ENCODE data around the gene MBD4.
A peak's percentile ranks its signal among the peaks of the same experiment; 100 is the strongest.

The MBD4 gene

DNA sequence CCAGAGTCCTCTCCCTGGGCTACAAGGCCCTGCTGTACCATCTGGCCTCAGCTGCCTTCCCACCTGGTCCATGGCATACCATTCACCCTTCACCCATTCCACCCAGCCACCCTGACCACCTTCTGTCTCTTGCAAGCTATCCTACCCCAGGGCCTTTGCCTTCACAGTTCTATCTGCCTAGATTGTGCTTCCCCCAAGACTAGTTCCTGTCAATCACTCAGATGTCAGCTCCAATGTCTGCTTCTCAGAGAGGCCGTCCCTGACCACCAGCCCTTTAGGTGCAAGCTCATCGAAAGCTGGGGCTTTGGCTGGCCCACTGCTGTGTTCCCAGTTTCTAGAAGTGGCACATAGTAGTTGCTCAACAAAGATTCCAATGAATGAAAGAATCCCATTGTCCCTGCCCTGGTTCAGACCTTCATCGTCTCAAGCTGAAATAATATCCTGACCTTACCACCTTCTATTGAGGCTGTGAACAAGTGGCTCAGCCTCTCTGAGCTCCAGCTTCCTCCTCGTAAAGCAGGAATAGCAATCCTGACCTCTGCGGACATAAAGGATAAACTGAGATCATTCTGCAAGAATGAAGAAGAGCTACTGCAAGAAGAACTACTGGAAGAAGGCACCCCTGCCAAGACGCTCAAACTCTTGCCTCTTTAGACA, 27.1 kb downstream of the MBD4 start:
- H3K79me2 ChIP-seq (ENCODE audit: insufficient read depth, low read length) = no peaks in the 10 kb centered on the region
- H3K36me3 ChIP-seq (ENCODE audit: insufficient read depth, low read length) = no peaks in the 10 kb centered on the region
- H3K27ac ChIP-seq (ENCODE audit: low read depth, low read length, poor library complexity, severe bottlenecking) = no peak overlapping the region
- H3K9ac ChIP-seq (ENCODE audit: low read length) = no peak overlapping the region
- H3K4me2 ChIP-seq (ENCODE audit: low read length) = no peak overlapping the region
- no peaks in the 10 kb centered on the region for H3K27me3 ChIP-seq (ENCODE audit: insufficient read depth, low read length)
- peaks cover 36% of the 10 kb centered on the region for H3K4me1 ChIP-seq (ENCODE audit: insufficient read depth, low read length, severe bottlenecking)
- H3K4me3 ChIP-seq (ENCODE audit: low read depth, low read length, poor library complexity, severe bottlenecking) = no peak overlapping the region
- TF ChIP-seq, protein P1, sequence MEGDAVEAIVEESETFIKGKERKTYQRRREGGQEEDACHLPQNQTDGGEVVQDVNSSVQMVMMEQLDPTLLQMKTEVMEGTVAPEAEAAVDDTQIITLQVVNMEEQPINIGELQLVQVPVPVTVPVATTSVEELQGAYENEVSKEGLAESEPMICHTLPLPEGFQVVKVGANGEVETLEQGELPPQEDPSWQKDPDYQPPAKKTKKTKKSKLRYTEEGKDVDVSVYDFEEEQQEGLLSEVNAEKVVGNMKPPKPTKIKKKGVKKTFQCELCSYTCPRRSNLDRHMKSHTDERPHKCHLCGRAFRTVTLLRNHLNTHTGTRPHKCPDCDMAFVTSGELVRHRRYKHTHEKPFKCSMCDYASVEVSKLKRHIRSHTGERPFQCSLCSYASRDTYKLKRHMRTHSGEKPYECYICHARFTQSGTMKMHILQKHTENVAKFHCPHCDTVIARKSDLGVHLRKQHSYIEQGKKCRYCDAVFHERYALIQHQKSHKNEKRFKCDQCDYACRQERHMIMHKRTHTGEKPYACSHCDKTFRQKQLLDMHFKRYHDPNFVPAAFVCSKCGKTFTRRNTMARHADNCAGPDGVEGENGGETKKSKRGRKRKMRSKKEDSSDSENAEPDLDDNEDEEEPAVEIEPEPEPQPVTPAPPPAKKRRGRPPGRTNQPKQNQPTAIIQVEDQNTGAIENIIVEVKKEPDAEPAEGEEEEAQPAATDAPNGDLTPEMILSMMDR (IDR thresholded peaks at IDR 0.05; ENCODE audit: low read length) = no peak
- no peak for TF ChIP-seq EZH2 (IDR thresholded peaks at IDR 0.05; ENCODE audit: borderline replicate concordance, low read length)
- H3K9me3 ChIP-seq (ENCODE audit: low read length) = no peaks in the 10 kb centered on the region
- no peak overlapping the region for H2AFZ ChIP-seq (ENCODE audit: low read length)
- H3K9me2 ChIP-seq (ENCODE audit: low read depth, low read length) = no peaks in the 10 kb centered on the region
- H4K20me1 ChIP-seq (ENCODE audit: insufficient read depth, low read length) = no peaks in the 10 kb centered on the region
- H3F3A ChIP-seq (ENCODE audit: insufficient read depth, low read length) = no peaks in the 10 kb centered on the region

DNA sequence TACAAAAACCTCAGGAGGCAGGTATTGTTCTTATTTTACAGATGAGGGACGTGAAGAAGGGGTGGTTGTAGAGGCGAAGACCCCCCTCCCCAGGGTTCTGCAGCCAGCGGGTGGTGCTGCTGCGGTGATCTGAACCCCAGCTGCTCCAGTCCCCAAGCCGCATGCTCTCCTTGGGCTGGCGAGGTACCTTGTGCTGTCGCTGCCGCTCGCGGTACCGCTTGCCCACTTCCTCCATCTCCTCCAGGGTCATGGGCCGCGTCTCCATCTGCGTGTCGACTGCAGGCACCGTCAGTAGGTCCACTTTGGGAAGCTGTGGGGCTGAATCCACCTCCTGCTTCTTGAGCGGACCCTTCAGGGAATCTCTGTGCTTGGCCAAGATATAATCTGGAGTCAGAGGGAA, 28.8 kb downstream of the MBD4 start:
- Histone ChIP-seq H3F3A (ENCODE audit: insufficient read depth, low read length) (no peaks in the 10 kb centered on the region), H3K9me3 (ENCODE audit: low read length) (no peaks in the 10 kb centered on the region), H3K27me3 (ENCODE audit: insufficient read depth, low read length) (no peaks in the 10 kb centered on the region), H3K9ac (ENCODE audit: low read length) (no peak overlapping the region; the same call in 1 of the 2 replicates), H3K9me2 (ENCODE audit: low read depth, low read length) (no peaks in the 10 kb centered on the region), H2AFZ (ENCODE audit: low read length) (no peak overlapping the region), H4K20me1 (ENCODE audit: insufficient read depth, low read length) (no peaks in the 10 kb centered on the region), H3K79me2 (ENCODE audit: insufficient read depth, low read length) (no peaks in the 10 kb centered on the region), H3K36me3 (ENCODE audit: insufficient read depth, low read length) (no peaks in the 10 kb centered on the region), H3K4me1 (ENCODE audit: insufficient read depth, low read length, severe bottlenecking) (peaks cover 28% of the 10 kb centered on the region), H3K4me3 (ENCODE audit: low read depth, low read length, poor library complexity, severe bottlenecking) (no peak overlapping the region), H3K27ac (ENCODE audit: low read depth, low read length, poor library complexity, severe bottlenecking) (no peak overlapping the region), H3K4me2 (ENCODE audit: low read length) (no peak overlapping the region)
- no peak for TF ChIP-seq EZH2 (IDR thresholded peaks at IDR 0.05; ENCODE audit: borderline replicate concordance, low read length)
- TF ChIP-seq, protein P1 (IDR thresholded peaks at IDR 0.05; ENCODE audit: low read length) = no peak

DNA sequence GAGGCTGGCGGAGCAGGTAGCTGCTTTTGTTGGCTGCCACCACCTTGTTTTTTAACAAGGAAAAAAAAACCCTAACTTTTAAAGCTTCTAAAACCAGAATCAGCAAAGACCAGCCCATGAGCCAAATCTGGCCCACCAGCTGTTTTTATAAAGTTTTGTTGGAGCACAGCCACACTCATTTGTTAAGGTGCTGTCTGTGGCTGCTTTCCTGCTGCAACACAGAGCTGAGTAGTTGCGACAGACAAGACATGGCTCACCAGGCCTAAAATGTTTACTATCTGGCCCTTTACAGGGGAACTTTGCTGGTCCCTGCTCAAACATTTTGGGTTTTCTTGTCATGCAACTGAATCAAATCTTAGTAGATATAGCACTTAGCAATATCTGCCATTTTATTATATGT, 30.2 kb downstream of the MBD4 start:
- Histone ChIP-seq H3F3A (ENCODE audit: insufficient read depth, low read length) (no peaks in the 10 kb centered on the region), H3K4me2 (ENCODE audit: low read length) (no peak overlapping the region; the same call in 1 of the 2 replicates), H3K4me1 (ENCODE audit: insufficient read depth, low read length, severe bottlenecking) (peaks cover 28% of the 10 kb centered on the region), H3K36me3 (ENCODE audit: insufficient read depth, low read length) (no peaks in the 10 kb centered on the region), H3K4me3 (ENCODE audit: low read depth, low read length, poor library complexity, severe bottlenecking) (no peak overlapping the region), H3K9me3 (ENCODE audit: low read length) (no peaks in the 10 kb centered on the region), H4K20me1 (ENCODE audit: insufficient read depth, low read length) (no peaks in the 10 kb centered on the region), H3K27me3 (ENCODE audit: insufficient read depth, low read length) (no peaks in the 10 kb centered on the region), H3K9ac (ENCODE audit: low read length) (no peak overlapping the region), H3K27ac (ENCODE audit: low read depth, low read length, poor library complexity, severe bottlenecking) (peak overlapping the region; percentile 31), H3K9me2 (ENCODE audit: low read depth, low read length) (no peaks in the 10 kb centered on the region), H3K79me2 (ENCODE audit: insufficient read depth, low read length) (no peaks in the 10 kb centered on the region), H2AFZ (ENCODE audit: low read length) (peak overlapping the region; percentile 72; the same call in 1 of the 2 replicates)
- TF ChIP-seq, protein P1 (IDR thresholded peaks at IDR 0.05; ENCODE audit: low read length) = no peak
- TF ChIP-seq EZH2 (IDR thresholded peaks at IDR 0.05; ENCODE audit: borderline replicate concordance, low read length) = no peak
